Measurements from ENCODE around the gene SRGAP3. TPM values are rescaled to one million over a fixed set of nuclear protein-coding genes. Genes with fewer than 3 reads are reported as not detected.

The SRGAP3 gene
- total RNA-seq, result 0.36 and 3.6 TPM in 2 replicates

DNA sequence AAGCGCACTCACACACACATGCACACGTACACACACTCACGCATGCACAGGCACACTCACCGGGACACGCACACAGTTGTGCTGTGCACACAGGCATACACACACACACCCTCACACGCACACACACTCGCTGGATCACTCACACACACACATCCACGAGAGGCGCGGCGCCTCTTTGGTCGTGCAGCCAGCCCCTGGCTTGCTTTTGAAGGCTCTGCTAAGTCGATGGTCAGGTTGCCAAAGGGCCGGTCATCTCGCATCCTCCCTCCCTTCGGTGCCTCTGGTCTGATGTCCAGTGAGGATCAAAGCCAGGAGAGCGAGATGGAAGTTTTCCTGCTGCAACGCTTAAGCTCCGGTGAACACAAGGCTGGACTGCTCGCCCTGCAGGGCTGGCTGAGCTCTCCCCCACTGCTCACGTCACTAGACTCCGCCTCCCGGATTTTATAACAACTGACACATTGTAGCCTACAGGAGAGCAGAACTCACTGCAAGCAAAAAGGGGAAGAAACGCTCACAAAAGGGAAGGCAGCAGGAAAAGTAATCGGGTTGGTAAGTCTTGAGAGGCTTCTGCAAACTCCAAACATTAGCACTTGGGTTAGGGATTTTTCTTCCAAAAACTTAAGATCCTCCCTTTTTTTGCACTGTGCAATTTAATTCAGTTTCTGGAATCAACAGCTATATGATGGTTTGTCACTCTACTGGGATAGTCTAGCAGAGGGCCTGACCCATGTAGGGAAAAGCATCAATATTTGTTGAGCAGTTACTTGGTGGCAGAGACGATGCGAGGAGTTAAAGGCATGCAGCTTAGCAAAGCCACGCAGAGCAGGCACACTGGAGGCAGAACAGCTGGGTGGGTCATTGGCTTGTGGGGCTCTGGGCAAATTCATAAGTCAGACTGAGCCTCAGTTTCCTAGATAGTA, at the start of gene SRGAP3:
Gene SRGAP3 (minus strand): TSS at position 374 of the 920 bp plus-strand sequence. CDS start 695 bp downstream, outside the sequence.

DNA sequence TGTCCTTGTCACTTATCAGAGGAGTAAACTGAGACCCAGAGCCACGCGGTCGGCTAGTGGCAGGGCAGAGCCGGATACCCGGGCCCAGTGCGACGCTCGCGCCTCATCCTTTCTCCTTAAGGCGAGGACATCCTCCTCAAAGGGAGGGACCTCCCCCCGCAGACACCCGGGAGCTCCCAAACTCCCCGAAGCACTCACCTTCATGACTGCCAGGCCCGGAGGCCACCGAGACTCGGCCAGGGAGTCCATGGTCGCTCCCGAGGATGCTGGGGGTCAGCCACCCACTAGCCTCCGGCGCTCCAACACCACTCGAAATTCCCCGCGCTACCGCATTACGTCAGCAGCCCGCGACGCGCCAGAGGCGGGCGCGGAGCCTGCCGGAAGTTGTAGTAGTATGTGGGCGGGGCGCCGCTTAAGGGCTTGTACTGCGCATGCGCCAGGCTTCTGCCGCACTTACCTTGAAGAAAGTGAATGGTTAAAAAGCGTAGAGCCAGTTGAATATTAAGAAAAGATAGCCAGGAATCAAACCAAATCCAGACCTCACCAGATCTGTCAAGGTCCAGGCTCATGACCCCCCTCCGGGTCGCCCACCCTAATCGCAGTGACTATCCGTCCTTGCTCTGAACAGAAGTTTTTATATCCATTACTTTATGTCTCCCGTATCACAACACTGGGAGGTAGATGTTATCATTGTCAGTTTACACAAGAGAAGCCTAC, 286.2 kb downstream of the SRGAP3 start, which contains the start of gene RAD18:
Gene RAD18 (minus strand): TSS at position 336 of the 717 bp plus-strand sequence. CDS start 87 bp downstream, at position 249.

Other genes starting within 250 kb of the SRGAP3 start
- 10.3 and 14.1 TPM in 2 replicates for gene THUMPD3, start 113.4 kb upstream of the SRGAP3 start, total RNA-seq
- gene SETD5, start 148.0 kb upstream of the SRGAP3 start, total RNA-seq, result 42.9 and 46.2 TPM in 2 replicates